K562 (cell line): ENCODE data around the gene SS18L1. TPM values are rescaled to one million over a fixed set of nuclear protein-coding genes. Genes with fewer than 3 reads are reported as not detected.
A peak's percentile ranks its signal among the peaks of the same experiment; 100 is the strongest.

Experiments
- PCBP1 ChIP-seq: fragments of 200-400 bp; formaldehyde crosslinking; IDR thresholded peaks from 2 replicates; pipeline ENCODE4 v1.6.1; 2018; ENCODE audit warnings: mild to moderate bottlenecking, low read depth, low read length; ENCODE audit not compliant: poor library complexity, severe bottlenecking
- RFX1 ChIP-seq: fragments of 450-650 bp; IDR thresholded peaks from 2 replicates; pipeline ENCODE4 v1.6.1; 2016; ENCODE audit warnings: mild to moderate bottlenecking, moderate library complexity
- XRCC5 ChIP-seq: fragments of 200-400 bp; formaldehyde crosslinking; IDR thresholded peaks from 2 replicates; pipeline ENCODE4 v1.6.1; 2017; ENCODE audit warnings: low read depth, mild to moderate bottlenecking, low read length
- ZKSCAN3 ChIP-seq: fragments of 250-450 bp; sonication (Bioruptor Pico); IDR thresholded peaks from 2 replicates; pipeline ENCODE4 v1.4.0; 2020
- ZNF146 ChIP-seq: IDR thresholded peaks from one replicate; pipeline ENCODE4 v1.6.1; 2018; ENCODE audit warnings: missing compliant biosample characterization; ENCODE audit not compliant: unreplicated experiment
- ZNF212 ChIP-seq: fragments of 450-650 bp; formaldehyde crosslinking; IDR thresholded peaks from 2 replicates; pipeline ENCODE4 v1.4.0; 2020; ENCODE audit warnings: mild to moderate bottlenecking
- ZNF589 ChIP-seq: fragments of 200-800 bp; sonication (Bioruptor generic); IDR thresholded peaks from 2 replicates; pipeline ENCODE4 v1.6.1; 2016; ENCODE audit warnings: low read depth, missing genetic modification characterization, missing compliant biosample characterization
- polyA plus RNA-seq, 8 experiments: library from polyadenylated mRNA; depleted of rRNA in 4 of 8; stranded (reverse) in 5 of 8; unstranded in 3 of 8; fragments of >200 nt; fragmentation: Nextera tagmentation in 2 of 8; fragmentation: Illumina TruSeq in 1 of 8; extraction: Ambion mirVana in 2 of 8; extraction: Trizol in 1 of 8; gene quantifications; 2 replicates each; pipeline versions ENCODE4 v1.2.1 to v1.2.3, GENCODE V29; 2011 to 2014; ENCODE audit warnings: inconsistent platforms in 1 of 8, missing spikeins in 1 of 8
- total RNA-seq, 7 experiments: library from RNA; depleted of rRNA in 6 of 7; stranded (reverse); fragments of >200 nt in 6 of 7; fragmentation: Illumina TruSeq in 2 of 7; extraction: Trizol in 2 of 7; gene quantifications; 2 replicates each; pipeline versions ENCODE4 v1.2.1 to v1.2.3, GENCODE V29; 2011 to 2021; ENCODE audit warnings: low replicate concordance in 1 of 7
- TF ChIP-seq, protein P1 (sequence below): fragments of 450-650 bp; IDR thresholded peaks from 2 replicates; pipeline ENCODE4 v1.6.1; 2016; ENCODE audit warnings: low read depth
- TF ChIP-seq, protein P2 (sequence below): fragments of 150-350 bp; conservative IDR thresholded peaks from 2 replicates; pipeline ENCODE4 v1.6.1; 2014; ENCODE audit warnings: low read length
- TF ChIP-seq, protein P3 (sequence below), 3 experiments: fragments of 200-800 bp in 1 of 3; sonication (Bioruptor generic) in 1 of 3; sonication (generic) in 1 of 3; formaldehyde crosslinking in 1 of 3; IDR thresholded peaks; 2 replicates each; pipeline versions ENCODE4 v1.6.1 to v1.8.0; 2016 to 2022; ENCODE audit warnings: mild to moderate bottlenecking in 2 of 3, missing compliant biosample characterization in 2 of 3, missing genetic modification characterization in 2 of 3, missing genetic modification reagents in 1 of 3
- TF ChIP-seq, protein P4 (sequence below): fragments of 250-450 bp; sonication (Bioruptor Pico); IDR thresholded peaks from 2 replicates; pipeline ENCODE4 v1.5.0; 2021
- TF ChIP-seq, protein P5 (sequence below): fragments of 250-450 bp; sonication (Bioruptor Pico); IDR thresholded peaks from 2 replicates; pipeline ENCODE4 v1.8.0; 2022; ENCODE audit warnings: moderate library complexity, mild to moderate bottlenecking, inconsistent platforms

The SS18L1 gene
- total and polyA plus RNA-seq, 9 of the 15 experiments (the other 6 are each of a cell fraction or from before 2014, with no cell fraction given), result 2.7 to 28.3 (median 15.1) TPM

DNA sequence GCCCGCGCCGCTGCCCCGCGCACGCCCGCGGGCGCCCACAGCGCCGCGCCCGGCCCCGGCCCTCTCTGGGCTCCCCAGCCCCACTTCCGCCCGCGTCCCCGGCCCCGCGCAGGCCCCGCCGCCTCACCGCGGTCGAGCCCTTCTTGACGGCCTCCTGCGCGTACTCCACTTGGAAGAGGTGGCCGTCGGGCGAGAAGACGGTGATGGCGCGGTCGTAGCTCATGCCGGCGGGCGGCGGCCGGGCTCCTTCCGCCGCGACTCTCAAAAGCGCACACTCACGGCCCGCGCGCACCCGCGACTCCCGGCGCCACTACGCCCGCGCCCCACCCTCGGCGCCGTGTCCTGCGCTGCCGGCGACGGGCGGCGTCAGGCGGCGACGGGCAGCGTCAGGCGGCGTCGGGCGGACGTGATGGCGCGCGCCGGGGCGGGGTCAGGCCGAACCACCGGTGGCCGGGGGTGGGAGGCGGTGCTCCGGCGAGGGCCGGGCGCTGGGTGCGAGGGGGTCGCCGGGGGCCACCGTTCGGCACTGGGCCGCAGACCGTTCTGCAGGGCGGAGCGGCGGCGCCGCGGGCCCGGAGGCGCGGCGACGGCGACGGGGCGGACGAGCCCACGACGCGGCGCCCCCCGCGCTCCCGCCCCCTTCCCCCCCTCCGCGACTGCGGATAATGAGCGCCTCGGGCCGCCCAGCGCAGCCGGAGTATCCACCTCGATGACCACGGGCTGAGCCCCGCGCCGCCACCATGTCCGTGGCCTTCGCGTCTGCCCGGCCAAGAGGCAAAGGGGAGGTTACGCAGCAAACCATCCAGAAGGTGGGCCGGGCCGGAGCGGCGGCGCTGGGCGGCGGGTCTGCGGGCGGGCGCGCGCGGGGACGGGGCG is at the start of gene SS18L1, which contains the start of gene PSMA7 (continued):
- TF ChIP-seq, protein P1, sequence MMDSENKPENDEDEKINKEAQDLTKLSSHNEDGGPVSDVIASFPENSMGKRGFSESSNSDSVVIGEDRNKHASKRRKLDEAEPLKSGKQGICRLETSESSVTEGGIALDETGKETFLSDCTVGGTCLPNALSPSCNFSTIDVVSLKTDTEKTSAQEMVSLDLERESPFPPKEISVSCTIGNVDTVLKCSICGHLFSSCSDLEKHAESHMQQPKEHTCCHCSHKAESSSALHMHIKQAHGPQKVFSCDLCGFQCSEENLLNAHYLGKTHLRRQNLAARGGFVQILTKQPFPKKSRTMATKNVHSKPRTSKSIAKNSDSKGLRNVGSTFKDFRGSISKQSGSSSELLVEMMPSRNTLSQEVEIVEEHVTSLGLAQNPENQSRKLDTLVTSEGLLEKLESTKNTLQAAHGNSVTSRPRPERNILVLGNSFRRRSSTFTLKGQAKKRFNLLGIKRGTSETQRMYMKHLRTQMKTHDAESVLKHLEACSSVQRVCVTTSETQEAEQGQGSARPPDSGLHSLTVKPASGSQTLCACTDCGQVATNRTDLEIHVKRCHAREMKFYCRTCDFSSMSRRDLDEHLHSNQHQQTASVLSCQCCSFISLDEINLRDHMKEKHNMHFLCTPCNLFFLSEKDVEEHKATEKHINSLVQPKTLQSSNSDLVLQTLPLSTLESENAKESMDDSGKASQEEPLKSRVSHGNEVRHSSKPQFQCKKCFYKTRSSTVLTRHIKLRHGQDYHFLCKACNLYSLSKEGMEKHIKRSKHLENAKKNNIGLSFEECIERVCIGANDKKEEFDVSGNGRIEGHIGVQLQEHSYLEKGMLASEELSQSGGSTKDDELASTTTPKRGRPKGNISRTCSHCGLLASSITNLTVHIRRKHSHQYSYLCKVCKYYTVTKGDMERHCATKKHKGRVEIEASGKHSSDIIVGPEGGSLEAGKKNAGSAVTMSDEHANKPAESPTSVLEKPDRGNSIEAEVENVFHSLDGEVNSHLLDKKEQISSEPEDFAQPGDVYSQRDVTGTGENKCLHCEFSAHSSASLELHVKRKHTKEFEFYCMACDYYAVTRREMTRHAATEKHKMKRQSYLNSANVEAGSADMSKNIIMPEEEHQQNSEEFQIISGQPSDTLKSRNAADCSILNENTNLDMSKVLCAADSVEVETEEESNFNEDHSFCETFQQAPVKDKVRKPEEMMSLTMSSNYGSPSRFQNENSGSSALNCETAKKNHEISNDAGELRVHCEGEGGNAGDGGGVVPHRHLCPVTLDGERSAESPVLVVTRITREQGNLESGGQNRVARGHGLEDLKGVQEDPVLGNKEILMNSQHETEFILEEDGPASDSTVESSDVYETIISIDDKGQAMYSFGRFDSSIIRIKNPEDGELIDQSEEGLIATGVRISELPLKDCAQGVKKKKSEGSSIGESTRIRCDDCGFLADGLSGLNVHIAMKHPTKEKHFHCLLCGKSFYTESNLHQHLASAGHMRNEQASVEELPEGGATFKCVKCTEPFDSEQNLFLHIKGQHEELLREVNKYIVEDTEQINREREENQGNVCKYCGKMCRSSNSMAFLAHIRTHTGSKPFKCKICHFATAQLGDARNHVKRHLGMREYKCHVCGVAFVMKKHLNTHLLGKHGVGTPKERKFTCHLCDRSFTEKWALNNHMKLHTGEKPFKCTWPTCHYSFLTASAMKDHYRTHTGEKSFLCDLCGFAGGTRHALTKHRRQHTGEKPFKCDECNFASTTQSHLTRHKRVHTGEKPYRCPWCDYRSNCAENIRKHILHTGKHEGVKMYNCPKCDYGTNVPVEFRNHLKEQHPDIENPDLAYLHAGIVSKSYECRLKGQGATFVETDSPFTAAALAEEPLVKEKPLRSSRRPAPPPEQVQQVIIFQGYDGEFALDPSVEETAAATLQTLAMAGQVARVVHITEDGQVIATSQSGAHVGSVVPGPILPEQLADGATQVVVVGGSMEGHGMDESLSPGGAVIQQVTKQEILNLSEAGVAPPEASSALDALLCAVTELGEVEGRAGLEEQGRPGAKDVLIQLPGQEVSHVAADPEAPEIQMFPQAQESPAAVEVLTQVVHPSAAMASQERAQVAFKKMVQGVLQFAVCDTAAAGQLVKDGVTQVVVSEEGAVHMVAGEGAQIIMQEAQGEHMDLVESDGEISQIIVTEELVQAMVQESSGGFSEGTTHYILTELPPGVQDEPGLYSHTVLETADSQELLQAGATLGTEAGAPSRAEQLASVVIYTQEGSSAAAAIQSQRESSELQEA, result no peak
- TF ChIP-seq ZNF589 (CRISPR knock-in tag) (no peak), XRCC5 (no peak), ZNF146 (no peak), ZNF212 (CRISPR knock-in tag) (no peak), ZKSCAN3 (CRISPR knock-in tag) (no peak), RFX1 (no peak), PCBP1 (no peak)
- TF ChIP-seq, protein P2, sequence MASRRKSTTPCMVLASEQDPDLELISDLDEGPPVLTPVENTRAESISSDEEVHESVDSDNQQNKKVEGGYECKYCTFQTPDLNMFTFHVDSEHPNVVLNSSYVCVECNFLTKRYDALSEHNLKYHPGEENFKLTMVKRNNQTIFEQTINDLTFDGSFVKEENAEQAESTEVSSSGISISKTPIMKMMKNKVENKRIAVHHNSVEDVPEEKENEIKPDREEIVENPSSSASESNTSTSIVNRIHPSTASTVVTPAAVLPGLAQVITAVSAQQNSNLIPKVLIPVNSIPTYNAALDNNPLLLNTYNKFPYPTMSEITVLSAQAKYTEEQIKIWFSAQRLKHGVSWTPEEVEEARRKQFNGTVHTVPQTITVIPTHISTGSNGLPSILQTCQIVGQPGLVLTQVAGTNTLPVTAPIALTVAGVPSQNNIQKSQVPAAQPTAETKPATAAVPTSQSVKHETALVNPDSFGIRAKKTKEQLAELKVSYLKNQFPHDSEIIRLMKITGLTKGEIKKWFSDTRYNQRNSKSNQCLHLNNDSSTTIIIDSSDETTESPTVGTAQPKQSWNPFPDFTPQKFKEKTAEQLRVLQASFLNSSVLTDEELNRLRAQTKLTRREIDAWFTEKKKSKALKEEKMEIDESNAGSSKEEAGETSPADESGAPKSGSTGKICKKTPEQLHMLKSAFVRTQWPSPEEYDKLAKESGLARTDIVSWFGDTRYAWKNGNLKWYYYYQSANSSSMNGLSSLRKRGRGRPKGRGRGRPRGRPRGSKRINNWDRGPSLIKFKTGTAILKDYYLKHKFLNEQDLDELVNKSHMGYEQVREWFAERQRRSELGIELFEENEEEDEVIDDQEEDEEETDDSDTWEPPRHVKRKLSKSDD, result no peak
- TF ChIP-seq, protein P3, sequence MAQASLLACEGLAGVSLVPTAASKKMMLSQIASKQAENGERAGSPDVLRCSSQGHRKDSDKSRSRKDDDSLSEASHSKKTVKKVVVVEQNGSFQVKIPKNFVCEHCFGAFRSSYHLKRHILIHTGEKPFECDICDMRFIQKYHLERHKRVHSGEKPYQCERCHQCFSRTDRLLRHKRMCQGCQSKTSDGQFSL (CRISPR knock-in tag; IDR thresholded peaks at IDR 0.05), result 0 out of 2 replicates have a peak, but pooled peaks have one; percentile 57
- TF ChIP-seq, protein P3 (tag; IDR thresholded peaks at IDR 0.05), result peak in 1 of 2 experiments; percentile 91; a peak in 2 of 4 replicates
- TF ChIP-seq, protein P4, sequence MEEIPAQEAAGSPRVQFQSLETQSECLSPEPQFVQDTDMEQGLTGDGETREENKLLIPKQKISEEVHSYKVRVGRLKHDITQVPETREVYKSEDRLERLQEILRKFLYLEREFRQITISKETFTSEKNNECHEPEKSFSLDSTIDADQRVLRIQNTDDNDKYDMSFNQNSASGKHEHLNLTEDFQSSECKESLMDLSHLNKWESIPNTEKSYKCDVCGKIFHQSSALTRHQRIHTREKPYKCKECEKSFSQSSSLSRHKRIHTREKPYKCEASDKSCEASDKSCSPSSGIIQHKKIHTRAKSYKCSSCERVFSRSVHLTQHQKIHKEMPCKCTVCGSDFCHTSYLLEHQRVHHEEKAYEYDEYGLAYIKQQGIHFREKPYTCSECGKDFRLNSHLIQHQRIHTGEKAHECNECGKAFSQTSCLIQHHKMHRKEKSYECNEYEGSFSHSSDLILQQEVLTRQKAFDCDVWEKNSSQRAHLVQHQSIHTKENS (CRISPR knock-in tag), result no peak
- TF ChIP-seq, protein P5, sequence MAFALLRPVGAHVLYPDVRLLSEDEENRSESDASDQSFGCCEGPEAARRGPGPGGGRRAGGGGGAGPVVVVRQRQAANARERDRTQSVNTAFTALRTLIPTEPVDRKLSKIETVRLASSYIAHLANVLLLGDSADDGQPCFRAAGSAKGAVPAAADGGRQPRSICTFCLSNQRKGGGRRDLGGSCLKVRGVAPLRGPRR (CRISPR knock-in tag), result no peak
